Lower leg skin (tissue), 4 donors: ENCODE results near the gene PUM2. TPM values are rescaled to one million over a fixed set of nuclear protein-coding genes. Genes with fewer than 3 reads are reported as not detected.
"Not testable (repeated sequence)": the region's sequence is repeated elsewhere in the genome, so short reads cannot be mapped to it uniquely, and the experiment has no call there.

ENCODE experiments used
- DNase-seq, 2 donors: peaks; one replicate each; pipeline ENCODE4 v3.0.0-alpha.2; 2019; ENCODE audit warnings: low spot score in 2 of 2
- H3K4me3 ChIP-seq: fragments of 200-600 bp; sonication (generic); 2 replicates; pipeline ENCODE4 v1.5.1; 2017; ENCODE audit warnings: mild to moderate bottlenecking, low read depth; ENCODE audit not compliant: poor library complexity, severe bottlenecking
- POLR2A ChIP-seq, 2 donors: fragments of 450-650 bp; IDR thresholded peaks; one replicate each; pipeline ENCODE4 v1.6.1; 2016 to 2017; ENCODE audit warnings: antibody characterized with exemption in 2 of 2, mild to moderate bottlenecking in 1 of 2, moderate library complexity in 1 of 2
- WGBS, 2 donors: methylation state at CpG; one replicate each; pipeline ENCODE4 v1.1.5; 2018; 5-methylcytosine and 5-hydroxymethylcytosine counted together
- intact Hi-C: fragments of 100-400 bp; cut with DNase I; formaldehyde crosslinking; loops from one replicate; pipeline ENCODE4 v1.15.0; 2023; ENCODE audit warnings: low total_unique reads
- total RNA-seq, 4 donors: library from RNA; depleted of rRNA; stranded (reverse); fragments of >200 nt; gene quantifications; one replicate each; pipeline ENCODE4 v1.1.0, GENCODE V29; 2016
- TF ChIP-seq, protein P1 (sequence below), 3 donors: fragments of 450-650 bp; IDR thresholded peaks; one replicate each; pipeline ENCODE4 v1.5.1; 2016; ENCODE audit warnings: antibody characterized with exemption in 3 of 3, mild to moderate bottlenecking in 3 of 3, moderate library complexity in 2 of 3

The PUM2 gene
- total RNA-seq, 4 donors from 2014 or later, result 82.5 to 88.1 (median 84.8) TPM

- H3K4me3 ChIP-seq, result no peak overlapping the region
- no peak for TF ChIP-seq POLR2A (IDR thresholded peaks at IDR 0.05)
- TF ChIP-seq, protein P1, sequence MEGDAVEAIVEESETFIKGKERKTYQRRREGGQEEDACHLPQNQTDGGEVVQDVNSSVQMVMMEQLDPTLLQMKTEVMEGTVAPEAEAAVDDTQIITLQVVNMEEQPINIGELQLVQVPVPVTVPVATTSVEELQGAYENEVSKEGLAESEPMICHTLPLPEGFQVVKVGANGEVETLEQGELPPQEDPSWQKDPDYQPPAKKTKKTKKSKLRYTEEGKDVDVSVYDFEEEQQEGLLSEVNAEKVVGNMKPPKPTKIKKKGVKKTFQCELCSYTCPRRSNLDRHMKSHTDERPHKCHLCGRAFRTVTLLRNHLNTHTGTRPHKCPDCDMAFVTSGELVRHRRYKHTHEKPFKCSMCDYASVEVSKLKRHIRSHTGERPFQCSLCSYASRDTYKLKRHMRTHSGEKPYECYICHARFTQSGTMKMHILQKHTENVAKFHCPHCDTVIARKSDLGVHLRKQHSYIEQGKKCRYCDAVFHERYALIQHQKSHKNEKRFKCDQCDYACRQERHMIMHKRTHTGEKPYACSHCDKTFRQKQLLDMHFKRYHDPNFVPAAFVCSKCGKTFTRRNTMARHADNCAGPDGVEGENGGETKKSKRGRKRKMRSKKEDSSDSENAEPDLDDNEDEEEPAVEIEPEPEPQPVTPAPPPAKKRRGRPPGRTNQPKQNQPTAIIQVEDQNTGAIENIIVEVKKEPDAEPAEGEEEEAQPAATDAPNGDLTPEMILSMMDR (IDR thresholded peaks at IDR 0.05), result no peak
- no peak for DNase-seq
- 53 to 60% methylated on average over 5 of the region's 5 CpGs for WGBS, 2 donors
- intact Hi-C loops, result no loop called here
These were observed 114.1 kb downstream of the PUM2 start for GRCh38 chr2:20236496-20236895.

GRCh38 chr2:20235655-20236305, 114.9 kb downstream of the PUM2 start:
- 74% methylated on average over 10 of the region's 10 CpGs for WGBS, 2 donors
- TF ChIP-seq POLR2A (IDR thresholded peaks at IDR 0.05), result no peak
- DNase-seq, result no peak
- H3K4me3 ChIP-seq, result no peak overlapping the region
- intact Hi-C loops, result no loop called here

DNA sequence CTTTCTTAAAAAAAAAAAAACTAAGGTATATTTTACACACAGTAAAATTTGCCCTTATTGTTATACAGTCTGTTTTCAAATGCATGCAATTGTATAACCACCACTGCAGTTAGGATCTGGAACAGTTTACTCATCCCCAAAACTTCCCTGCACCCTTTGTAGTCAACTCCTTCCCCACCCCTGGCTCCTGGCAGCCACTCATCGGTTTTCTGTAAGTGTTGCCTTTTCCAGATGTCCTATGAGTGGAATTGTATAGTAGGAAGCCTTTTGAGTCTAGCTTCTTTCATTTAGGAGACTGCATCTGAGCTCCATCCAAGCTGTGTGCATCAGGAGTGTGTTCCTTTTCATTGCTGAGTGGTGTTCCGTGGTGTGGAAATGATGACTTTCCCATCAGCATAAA, 116.0 kb downstream of the PUM2 start:
- WGBS, 2 donors, result 57 to 58% methylated on average over 2 of the region's 2 CpGs
- DNase-seq, intact Hi-C loops, H3K4me3 ChIP-seq: not testable (repeated sequence)

- TF ChIP-seq POLR2A (IDR thresholded peaks at IDR 0.05), result no peak
- TF ChIP-seq, protein P1 (IDR thresholded peaks at IDR 0.05), result no peak
- no peak overlapping the region for H3K4me3 ChIP-seq
- 41 to 62% methylated on average over 5 of the region's 5 CpGs for WGBS, 2 donors
- intact Hi-C loops, result no loop called here
- peak in 1 of 2 donors; percentile 39 for DNase-seq
These were observed 117.8 kb downstream of the PUM2 start for GRCh38 chr2:20232837-20233207.

GRCh38 chr2:20231598-20232026, 119.0 kb downstream of the PUM2 start:
- TF ChIP-seq, protein P1 (IDR thresholded peaks at IDR 0.05), result no peak
- no peak for TF ChIP-seq POLR2A (IDR thresholded peaks at IDR 0.05)
- H3K4me3 ChIP-seq, result no peak overlapping the region
- intact Hi-C loops, result no loop called here
- WGBS, 2 donors, result 34 to 51% methylated on average over 6 of the region's 6 CpGs
- peak; percentile 53 to 90 for DNase-seq

DNA sequence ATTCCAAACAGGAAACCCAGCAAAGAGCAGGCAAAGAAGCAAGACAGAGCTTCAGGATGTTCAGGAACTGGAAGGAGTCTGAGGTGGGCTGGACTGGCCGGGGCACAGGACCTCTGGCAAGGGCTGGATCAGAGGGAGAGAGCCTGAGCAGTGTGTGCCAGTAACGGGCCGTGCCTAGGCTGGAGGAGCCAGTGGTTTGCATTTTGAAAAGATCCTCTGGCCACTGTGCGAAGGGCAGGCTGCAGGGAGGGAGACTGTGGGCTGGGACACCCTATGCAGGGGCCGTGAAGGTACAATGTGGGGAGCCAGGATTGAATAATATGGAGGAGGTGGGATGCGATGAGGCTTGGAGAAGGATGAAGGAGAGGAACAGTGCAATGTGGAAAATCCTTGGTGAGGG, 119.5 kb downstream of the PUM2 start:
- no peak for DNase-seq
- intact Hi-C loops, result no loop called here
- WGBS, 2 donors, result 50 to 61% methylated on average over 6 of the region's 6 CpGs
- no peak for TF ChIP-seq POLR2A (IDR thresholded peaks at IDR 0.05)
- TF ChIP-seq, protein P1 (IDR thresholded peaks at IDR 0.05), result no peak
- H3K4me3 ChIP-seq, result no peak overlapping the region

GRCh38 chr2:20230114-20230425, 120.6 kb downstream of the PUM2 start:
- 67 to 77% methylated on average over 4 of the region's 4 CpGs for WGBS, 2 donors
- H3K4me3 ChIP-seq, result no peak overlapping the region
- intact Hi-C loops, result no loop called here
- no peak for DNase-seq
- TF ChIP-seq POLR2A (IDR thresholded peaks at IDR 0.05), result no peak
- TF ChIP-seq, protein P1 (IDR thresholded peaks at IDR 0.05), result no peak
